ENCODE data around the gene NLRP6.
"Not testable (repeated sequence)": the region's sequence is repeated elsewhere in the genome, so short reads cannot be mapped to it uniquely, and the experiment has no call there.

DNA sequence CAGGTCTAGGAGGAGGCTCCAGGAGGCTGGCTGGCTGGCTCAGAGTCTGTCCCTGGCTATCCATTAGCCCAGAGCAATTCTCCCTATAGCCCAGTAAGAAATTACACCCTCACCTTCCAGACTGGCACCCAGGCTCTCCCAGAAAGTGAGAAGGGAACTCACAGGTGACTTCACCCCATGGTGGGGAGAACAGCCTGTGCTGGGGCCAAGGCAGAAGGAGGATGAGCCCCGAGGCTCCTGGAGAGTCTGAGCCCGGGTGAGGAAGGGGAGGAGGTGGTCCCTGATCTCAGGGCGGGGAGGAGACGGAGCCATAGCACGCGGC lies 36.3 kb downstream of the NLRP6 start:
- TF ChIP-seq, protein P1, sequence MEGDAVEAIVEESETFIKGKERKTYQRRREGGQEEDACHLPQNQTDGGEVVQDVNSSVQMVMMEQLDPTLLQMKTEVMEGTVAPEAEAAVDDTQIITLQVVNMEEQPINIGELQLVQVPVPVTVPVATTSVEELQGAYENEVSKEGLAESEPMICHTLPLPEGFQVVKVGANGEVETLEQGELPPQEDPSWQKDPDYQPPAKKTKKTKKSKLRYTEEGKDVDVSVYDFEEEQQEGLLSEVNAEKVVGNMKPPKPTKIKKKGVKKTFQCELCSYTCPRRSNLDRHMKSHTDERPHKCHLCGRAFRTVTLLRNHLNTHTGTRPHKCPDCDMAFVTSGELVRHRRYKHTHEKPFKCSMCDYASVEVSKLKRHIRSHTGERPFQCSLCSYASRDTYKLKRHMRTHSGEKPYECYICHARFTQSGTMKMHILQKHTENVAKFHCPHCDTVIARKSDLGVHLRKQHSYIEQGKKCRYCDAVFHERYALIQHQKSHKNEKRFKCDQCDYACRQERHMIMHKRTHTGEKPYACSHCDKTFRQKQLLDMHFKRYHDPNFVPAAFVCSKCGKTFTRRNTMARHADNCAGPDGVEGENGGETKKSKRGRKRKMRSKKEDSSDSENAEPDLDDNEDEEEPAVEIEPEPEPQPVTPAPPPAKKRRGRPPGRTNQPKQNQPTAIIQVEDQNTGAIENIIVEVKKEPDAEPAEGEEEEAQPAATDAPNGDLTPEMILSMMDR (conservative IDR thresholded peaks at IDR 0.05; ENCODE audit: low read depth, low read length): not testable (repeated sequence)
- TF ChIP-seq, protein P2, sequence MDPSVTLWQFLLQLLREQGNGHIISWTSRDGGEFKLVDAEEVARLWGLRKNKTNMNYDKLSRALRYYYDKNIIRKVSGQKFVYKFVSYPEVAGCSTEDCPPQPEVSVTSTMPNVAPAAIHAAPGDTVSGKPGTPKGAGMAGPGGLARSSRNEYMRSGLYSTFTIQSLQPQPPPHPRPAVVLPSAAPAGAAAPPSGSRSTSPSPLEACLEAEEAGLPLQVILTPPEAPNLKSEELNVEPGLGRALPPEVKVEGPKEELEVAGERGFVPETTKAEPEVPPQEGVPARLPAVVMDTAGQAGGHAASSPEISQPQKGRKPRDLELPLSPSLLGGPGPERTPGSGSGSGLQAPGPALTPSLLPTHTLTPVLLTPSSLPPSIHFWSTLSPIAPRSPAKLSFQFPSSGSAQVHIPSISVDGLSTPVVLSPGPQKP (IDR thresholded peaks at IDR 0.05; ENCODE audit: borderline replicate concordance, low read depth, low read length): not testable (repeated sequence)
